Left renal pelvis (tissue), 4 donors: ENCODE measurements around the gene PTGFRN. TPM values are rescaled to one million over a fixed set of nuclear protein-coding genes. Genes with fewer than 3 reads are reported as not detected.
"Not testable (repeated sequence)": the region's sequence is repeated elsewhere in the genome, so short reads cannot be mapped to it uniquely, and the experiment has no call there.

Experiments
- DNase-seq, 4 donors: peaks; one replicate each; pipeline ENCODE4 v3.0.0-alpha.2; 2013; ENCODE audit warnings: low read depth in 4 of 4, low spot score in 3 of 4
- polyA plus RNA-seq, 4 donors: library from polyadenylated mRNA; unstranded; fragments of 120-200 nt; gene quantifications; one replicate each; pipeline ENCODE4 v1.2.1, GENCODE V29; 2013; ENCODE audit not compliant: insufficient read length in 4 of 4

PTGFRN gene
- polyA plus RNA-seq, 4 donors = 42.1 to 125 (median 61.2) TPM

DNA sequence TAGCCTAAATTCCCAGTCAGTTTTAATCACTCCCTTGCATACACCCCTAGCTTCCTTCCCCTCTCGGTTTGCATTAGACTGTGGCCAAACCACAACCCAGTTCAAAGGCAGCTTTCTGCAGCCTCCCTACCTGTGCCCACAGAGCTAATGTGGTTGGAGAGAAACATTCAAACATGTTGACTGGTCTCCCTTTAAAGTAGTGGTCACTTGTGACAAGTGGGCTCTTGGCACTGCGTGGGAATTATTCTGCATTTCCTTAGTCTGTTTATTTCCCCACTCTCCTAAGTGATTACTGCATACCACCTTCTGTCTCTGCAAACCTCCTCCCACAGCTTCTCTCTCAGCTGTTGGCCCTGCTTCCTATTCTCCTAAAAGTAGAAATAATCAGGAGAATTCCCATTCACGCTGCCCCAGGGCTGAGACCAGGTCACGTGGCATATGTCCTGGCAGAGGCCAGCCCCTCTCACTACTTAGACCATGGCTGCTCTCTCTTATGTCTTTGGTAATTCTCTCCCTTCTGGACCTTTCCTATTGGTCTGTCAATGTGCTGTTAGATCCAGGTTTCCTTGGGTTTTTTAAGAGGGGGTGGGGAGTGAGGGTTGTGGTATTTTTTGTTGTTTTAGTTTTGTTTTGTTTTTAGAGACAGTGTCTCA is 53.4 kb downstream of the PTGFRN start:
- no peak for DNase-seq

DNA sequence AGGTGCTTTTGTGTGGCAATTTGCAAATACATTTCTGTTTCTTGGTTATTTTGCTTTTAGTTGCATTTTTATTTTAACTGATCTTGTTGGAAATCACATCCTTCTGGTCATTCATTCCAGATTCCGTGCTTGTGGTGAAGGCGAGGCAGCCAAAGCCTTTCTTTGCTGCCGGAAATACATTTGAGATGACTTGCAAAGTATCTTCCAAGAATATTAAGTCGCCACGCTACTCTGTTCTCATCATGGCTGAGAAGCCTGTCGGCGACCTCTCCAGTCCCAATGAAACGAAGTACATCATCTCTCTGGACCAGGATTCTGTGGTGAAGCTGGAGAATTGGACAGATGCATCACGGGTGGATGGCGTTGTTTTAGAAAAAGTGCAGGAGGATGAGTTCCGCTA is 57.1 kb downstream of the PTGFRN start:
- no peak for DNase-seq

DNA sequence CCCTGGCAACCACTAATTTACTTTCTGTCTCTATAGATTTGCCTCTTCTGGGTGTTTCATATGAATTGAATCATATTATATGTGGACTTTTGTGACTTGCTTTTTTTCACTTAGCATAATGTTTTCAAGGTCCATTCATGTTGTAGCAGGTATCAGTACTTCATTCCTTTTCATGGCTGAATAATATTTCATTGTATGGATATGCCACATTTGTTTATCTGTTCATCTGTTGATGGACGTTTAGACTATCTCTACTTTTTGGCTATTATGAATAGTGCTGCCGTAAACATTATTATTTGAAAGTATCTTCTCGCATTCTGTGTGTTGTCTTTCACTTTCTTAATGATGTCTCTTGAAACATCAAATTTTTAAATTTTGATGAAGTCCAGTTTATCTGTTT is 59.0 kb downstream of the PTGFRN start:
- DNase-seq = no peak

DNA sequence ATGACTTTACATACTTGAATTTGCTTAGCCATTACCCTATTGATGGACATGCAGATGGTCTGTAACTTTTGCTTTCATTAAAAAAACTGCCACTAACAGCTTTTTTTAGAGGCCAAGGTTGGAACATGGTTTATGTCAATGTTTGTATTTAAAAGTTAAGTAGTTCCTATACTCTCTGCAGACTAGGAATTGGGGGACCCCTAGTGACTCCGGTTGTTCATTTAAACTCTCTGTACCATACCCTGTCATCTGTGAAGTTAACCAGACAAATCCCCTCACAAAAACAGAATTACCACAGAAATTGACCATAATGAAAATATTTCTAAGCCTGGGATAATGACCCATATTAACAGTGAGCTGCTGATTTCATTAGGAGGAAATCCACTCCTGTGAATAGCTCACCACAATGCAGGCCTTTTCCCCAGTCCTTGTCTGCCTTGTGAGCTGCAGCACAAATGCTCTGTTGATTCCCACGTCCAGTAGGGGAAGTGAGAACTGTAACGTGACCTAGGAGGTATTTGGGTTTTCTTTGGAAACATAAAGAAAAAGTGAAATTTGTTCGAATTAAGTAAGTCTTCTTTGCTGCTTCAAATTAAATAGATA is 61.6 kb downstream of the PTGFRN start:
- no peak for DNase-seq

DNA sequence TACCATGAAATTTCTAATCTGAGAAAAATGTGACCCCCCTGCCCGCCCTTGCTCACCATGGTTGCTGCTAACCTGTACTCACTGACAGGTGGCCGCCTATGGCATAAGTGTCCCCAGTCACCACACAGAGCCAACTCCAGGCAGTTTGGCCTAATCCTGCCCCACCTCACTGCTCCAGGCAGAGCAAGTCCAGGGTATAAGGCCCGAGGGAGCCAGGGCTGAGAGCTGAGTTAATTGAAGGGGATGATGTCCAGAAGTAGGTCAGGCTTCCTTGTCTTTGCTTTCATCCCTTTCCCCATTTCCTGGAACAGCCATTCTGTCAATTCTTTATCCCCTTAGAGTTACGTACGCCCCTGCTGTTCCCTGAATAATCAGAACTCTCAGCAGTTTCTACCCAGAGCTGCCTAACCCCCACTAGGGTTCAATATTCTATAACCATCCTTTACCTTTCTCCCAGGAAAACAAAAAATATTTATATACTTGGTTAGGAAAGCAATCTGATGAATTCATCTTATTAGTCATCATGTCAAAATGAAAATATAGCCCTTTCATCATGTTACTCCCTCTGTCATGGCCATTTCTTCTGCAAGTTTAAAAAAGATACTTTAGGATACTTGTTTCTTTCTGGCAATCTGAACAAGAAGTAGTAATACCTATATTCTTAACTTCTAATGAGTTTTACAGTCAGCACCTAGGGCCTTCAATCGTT is 62.4 kb downstream of the PTGFRN start:
- DNase-seq = no peak

DNA sequence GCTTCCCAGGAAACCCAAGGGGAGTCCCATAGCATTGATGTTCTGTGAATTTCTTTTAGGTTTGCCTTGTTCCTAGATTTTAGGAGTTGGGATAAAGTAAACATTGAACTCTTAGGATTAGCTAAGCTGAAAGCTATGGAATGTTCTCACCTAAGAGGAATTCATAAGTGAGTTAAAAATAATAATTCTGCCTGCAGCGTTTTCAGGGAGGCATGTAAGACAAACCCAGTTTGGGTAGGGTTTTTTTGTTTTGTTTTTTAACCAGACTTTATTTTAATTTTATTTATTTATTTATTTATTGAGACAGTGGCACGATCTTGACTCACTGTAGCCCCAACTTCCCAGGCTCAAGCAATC is 62.9 kb downstream of the PTGFRN start:
- DNase-seq = no peak

DNA sequence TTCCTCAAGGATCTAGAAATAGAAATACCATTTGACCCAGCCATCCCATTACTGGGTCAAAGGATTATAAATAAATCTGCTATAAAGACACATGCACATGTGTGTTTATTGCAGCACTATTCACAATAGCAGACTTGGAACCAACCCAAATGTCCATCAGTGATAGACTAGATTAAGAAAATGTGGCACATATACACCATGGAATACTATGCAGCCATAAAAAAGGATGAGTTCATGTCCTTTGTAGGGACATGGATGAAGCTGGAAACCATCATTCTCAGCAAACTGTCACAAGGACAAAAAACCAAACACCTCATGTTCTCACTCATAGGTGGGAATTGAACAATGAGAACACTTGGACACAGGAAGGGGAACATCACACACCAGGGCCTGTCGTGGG is 70.6 kb downstream of the PTGFRN start:
- not testable (repeated sequence) for DNase-seq

DNA sequence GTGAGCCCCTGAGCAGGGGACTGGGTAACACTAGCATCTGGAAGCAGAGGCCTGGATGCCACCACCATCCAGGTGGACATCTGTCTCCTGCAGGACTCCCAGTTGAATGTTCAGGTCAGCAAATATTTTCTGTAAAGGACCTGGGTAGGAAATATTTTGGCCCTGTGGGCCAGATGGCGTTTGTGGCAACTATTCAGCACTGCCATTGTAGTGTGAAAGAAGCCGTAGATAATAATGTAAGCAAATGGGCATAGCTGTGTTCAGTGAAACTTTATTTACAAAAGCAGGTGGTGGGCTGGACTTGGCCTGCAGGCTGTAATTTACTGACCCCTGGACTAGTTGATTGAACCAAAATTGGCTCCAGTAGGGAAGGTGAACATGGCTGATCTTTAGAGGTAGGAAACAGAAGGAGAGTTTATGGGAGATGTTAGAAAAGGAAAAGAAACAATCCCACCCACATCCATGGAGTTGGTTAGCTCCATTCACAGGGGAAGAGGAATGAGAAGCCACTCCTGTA is 71.9 kb downstream of the PTGFRN start:
- no peak for DNase-seq

DNA sequence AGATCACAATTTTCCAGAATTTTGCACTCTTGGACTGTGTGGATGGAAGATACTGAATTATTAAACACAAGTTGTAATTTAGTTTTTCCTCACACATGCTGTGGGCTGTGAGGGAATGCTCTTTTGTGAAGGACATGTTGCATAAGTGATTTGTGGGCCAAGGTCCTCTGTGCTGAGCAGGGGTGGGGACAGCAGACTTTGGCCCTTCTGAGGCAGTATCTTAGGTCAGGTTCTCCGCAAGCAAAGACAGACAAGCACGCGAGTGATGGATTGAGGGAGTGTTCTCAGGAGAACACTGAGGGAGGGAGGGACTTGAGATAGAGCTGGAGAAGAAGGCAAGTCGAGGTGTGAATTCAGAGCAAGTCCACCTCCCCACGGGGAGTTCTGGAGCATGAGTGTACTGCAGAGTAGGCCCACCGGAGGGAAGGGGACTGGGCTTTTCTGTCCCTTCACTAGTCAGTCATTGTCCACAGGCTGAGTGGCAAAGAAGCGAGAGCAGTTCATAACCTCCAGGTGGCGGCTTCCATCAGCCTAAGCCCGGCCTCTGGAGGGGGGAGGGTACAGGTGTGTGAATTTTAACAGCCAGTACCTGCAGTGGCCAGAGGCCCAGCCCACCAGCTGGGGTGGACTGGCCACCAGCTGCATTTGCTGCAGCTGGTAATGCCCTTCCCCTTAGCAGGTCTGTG is 72.7 kb downstream of the PTGFRN start:
- no peak for DNase-seq

DNA sequence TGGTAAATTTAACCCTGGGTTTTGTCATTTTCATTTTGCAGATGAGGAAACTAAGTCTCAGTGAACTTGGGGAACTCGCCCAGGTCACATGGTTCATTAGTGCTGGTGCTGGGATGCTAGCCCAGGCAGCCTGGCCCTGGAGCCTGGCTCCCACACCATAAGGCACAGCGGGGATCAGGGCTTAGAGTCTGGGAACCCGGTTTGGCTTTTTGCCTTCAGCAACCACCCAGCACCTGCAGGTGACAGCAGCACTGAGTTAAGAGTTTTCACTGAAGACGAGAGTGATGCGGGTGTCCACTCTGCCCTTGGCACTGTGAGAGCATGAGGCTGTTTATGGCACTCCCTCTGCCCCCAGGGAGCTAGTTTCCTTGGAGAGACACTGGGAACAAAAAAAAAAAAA is 73.4 kb downstream of the PTGFRN start:
- DNase-seq = no peak

DNA sequence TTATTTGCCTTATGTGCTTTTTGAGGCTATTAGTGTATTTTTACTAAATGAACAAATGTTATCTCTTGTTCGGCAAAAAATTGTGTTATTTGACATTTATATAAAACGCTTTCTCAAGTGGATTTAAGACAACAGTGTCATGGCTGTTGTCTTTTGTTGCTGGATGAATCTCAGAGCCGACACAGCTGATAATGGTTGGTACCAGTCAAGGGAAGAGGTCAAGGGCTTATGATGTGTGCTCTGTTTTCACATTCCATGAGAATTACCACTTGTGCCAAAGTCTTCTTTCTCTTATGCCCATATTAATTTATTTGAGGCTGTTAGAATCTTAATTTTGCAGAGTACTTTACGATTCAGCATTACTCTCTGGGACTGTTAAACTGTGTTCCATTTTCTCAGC is 74.0 kb downstream of the PTGFRN start:
- no peak for DNase-seq

DNA sequence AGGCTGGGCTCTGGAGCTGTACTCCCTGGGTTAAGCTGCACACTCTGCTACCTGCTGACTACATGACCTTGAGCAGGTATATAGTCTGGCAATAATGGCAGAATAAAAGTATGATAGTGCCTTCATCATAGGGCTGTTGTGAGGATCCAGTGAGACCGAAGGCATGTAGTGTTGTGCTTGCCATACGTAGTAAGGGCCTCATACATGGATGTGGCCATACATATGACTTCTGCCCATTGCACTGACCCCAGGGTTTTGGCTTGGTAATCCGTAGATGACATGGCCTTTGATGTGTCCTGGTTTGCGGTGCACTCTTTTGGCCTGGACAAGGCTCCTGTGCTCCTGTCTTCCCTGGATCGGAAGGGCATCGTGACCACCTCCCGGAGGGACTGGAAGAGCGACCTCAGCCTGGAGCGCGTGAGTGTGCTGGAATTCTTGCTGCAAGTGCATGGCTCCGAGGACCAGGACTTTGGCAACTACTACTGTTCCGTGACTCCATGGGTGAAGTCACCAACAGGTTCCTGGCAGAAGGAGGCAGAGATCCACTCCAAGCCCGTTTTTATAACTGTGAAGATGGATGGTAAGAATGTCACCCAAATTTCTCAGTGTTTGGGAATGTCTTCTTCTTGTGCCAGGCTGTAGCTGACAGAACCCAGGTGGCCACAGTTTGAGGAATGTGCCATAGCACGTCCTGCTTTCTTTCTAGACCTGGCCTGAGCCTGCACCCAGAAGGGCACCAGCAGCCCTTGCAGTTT is 74.9 kb downstream of the PTGFRN start:
- DNase-seq = no peak

DNA sequence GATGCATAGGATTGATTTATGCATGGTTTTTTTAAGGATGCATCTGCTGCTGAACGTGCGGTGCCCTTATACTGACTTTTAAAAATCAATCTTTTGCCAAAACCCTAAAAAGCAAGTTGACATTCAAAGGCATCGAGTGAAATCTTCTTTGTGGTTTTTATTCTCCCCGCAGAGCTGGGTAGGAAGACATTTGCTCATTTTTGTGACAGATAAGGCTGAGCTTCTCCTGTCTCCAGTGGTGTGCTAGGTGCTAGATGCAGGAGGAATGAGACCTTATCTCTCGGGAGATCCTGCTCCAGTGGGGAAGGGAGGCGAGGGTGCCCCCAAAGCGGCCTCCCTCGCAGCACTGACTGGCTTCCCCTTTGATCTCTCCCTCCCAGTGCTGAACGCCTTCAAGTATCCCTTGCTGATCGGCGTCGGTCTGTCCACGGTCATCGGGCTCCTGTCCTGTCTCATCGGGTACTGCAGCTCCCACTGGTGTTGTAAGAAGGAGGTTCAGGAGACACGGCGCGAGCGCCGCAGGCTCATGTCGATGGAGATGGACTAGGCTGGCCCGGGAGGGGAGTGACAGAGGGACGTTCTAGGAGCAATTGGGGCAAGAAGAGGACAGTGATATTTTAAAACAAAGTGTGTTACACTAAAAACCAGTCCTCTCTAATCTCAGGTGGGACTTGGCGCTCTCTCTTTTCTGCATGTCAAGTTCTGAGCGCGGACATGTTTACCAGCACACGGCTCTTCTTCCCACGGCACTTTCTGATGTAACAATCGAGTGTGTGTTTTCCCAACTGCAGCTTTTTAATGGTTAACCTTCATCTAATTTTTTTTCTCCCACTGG is 76.9 kb downstream of the PTGFRN start:
- DNase-seq = no peak

DNA sequence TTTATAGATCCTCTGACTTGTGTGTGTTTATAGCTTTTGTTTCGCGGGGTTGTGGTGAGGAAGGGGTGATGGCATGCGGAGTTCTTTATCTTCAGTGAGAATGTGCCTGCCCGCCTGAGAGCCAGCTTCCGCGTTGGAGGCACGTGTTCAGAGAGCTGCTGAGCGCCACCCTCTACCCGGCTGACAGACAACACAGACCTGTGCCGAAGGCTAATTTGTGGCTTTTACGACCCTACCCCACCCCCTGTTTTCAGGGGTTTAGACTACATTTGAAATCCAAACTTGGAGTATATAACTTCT is 77.5 kb downstream of the PTGFRN start:
- DNase-seq = no peak

DNA sequence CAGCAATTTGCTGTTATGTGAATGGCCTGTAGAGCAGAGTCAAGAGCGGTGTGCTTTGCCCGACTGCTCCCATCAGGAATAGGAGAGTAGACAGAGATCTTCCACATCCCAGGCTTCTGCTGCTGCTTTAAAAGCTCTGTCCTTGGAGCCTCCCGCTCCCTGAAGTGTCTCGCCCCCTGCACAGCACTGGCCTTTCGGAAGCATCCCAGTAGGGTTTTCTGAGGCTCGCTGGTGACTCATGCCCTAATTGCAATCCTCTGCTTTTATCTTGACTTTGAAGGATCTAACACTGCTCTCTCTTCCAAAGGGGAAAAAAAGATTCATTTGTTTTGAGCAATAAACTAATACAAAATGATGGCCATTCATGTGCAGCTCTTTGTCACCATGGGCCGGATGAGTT is 78.5 kb downstream of the PTGFRN start:
- DNase-seq = no peak

DNA sequence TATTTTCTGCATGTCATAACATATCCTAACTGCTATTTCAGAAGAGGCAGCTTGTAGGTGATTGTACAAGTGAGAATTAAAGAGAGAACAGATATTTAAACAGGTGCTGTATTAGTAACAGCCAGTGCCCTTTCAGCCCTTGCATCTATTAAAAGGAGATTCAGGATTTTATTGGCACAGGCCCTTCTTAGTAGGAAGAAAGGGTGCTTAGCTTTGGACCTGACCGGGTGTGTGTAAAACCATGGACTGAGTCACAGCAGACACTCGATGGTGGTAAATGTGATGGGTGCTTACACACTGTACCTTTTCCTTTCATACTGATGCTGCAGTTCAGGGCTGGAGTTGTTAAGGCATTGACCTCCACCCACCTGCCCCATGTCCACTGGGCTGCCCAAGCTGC is 79.2 kb downstream of the PTGFRN start:
- DNase-seq = no peak

DNA sequence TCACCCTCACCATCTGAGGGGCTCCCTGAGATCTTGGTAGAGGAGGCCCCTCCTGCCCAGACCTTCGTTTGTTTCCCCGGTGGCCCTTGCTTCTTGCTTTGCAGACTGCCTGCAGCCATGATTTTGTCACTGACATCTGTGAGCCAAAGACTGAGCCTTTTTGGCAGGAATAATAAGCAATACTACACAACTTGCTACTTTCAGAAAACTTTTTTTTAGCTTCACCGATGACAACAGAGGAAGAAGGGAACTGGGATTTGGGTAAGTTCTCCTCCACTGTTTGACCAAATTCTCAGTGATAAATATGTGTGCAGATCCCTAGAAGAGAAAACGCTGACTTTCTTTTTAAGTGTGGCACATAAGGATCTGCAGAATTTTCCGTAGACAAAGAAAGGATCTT is 80.1 kb downstream of the PTGFRN start:
- no peak for DNase-seq

DNA sequence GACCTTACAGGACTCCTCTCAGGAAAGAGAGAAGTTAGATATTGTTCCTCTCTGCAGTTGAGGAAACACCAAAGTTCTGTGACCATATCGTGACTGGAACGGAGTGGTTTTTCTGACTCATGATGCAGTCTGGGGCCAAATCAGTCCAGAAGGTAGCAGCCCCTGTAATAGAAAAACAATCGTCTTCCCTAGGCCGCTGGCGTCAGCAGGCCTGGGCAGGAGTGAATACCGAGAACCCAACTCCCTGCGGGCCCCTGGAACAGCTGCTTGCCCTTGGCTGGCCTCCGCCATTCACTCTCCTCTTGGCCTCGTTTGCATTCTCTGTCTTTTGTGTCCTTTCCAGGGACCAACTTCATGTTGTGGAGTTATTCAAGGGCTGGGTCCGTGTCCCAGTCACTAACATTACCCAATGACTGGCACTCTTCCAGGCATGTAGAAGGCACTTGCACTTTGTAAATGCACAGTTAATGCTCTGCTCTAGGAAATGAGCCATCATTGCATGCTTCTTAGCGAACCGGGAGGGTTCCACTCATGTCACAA is 81.0 kb downstream of the PTGFRN start:
- DNase-seq = no peak

DNA sequence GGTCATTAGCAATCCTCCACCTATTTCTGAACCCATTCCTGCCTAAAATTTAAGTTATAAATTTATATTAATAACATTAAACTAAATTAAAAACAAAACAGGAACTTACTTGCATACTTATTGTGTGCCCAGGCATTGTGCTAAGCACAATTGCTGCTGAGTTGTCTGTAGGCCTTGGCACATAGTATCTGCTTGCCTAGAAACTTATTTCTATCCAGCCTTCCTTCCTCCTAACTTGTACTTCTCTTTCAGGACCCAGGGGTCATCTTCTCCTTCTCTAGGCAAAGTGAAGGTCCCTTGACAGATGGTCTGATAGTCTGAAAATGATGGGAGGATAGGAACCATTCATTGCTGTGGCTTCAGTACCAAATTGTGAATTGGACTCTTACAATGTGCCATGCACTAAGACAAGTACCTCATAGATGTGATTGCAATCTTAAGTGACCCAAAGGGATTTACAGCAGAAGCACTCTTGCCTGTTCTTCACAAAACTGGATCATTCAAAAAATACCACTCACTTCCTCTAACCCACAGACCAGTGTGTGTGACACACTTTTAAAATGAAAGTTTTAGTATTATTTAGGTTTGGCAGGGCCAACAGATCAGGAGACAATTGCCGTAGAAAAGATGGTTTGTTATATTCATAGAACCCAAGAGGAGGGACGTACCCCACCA is 81.6 kb downstream of the PTGFRN start:
- DNase-seq = no peak
